GM10847 (cell line): ENCODE measurements around the gene ZFP92.

Source experiments
- POLR2A ChIP-seq: IDR thresholded peaks from 2 replicates; pipeline ENCODE4 v1.6.1; 2011; ENCODE audit not compliant: insufficient read length; ENCODE audit errors: extremely low read depth

ZFP92 gene

DNA sequence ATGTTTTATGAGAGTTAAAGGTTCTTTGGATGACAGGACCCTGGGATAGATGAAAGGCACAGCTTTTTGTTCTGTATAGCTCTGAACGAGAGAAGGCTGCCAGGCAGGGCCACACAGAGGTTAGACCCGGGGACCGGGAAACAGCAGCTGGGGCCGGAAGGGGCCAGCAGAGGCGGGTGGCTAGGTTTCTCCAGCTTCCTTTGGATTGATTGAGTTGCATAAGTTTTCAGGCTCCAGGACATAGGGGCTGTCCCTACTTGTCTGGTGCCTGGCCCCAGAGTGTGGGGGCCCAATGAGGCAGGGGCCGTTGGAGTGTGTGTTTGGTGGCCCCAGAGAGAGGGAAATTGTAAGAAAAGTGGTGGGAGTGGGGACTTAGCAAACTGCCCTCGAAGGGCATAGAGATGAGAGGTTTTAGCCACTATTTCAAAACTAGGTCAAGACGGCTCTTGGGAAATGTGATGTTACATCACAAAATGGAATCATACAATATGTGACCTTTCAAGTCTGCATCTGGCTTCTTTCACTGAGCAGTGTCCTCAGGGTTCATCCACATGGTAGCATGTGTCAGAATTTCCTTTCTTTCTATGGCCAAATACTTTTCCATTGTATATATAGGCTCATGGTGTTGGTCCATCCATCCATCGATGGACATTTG is 3.7 kb downstream of the ZFP92 start:
- no peak for TF ChIP-seq POLR2A

DNA sequence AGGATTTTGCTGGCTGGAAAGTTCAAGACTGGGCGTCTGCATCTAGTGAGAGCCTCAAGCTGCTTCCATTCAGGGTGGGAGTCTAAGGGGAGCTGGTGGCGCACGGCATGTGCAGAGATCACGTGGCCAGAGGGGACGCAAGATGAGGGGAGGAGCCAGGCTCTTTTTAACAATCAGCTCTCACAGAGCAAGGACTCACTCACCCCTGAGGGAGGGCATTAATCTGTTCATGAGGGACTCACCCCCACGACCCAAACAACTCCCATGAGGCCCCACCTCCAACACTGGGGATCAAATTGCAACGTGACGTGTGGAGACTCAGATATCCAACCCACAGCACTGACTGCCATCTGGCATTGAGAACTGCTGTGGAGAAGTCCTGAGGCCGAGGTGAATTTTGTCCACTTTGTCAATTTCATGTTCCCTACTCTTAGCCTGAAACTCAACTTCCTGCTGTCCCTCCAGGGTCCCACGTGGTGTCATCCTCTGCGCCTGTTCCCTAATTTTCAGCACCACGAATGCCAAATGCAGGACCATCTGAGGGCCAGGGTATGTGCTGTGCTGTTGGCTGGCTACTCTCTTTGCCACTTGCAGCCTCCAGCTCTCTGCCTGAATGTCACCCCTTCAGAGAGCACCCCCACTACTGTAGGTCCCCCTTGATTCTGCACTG is 5.6 kb downstream of the ZFP92 start:
- no peak for TF ChIP-seq POLR2A

DNA sequence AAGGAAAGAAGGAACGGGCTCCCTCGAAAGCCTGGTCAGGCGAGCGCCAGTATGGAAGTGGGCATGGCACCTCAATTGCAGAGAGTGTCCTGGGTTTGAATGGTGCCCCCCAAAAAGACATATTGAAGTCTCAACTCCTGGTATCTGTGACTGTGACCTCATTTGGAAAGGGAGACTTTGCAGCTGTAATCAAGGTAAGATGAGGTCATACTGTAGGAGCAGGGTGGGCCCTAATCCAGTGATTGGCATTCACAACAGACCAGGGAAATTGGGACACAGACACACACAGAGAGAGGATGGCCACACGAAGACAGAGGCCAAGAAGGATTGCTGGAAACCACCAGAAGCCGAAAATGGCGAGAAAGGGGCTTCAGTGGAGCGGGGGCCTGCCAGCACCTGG is 6.4 kb downstream of the ZFP92 start:
- no peak for TF ChIP-seq POLR2A

DNA sequence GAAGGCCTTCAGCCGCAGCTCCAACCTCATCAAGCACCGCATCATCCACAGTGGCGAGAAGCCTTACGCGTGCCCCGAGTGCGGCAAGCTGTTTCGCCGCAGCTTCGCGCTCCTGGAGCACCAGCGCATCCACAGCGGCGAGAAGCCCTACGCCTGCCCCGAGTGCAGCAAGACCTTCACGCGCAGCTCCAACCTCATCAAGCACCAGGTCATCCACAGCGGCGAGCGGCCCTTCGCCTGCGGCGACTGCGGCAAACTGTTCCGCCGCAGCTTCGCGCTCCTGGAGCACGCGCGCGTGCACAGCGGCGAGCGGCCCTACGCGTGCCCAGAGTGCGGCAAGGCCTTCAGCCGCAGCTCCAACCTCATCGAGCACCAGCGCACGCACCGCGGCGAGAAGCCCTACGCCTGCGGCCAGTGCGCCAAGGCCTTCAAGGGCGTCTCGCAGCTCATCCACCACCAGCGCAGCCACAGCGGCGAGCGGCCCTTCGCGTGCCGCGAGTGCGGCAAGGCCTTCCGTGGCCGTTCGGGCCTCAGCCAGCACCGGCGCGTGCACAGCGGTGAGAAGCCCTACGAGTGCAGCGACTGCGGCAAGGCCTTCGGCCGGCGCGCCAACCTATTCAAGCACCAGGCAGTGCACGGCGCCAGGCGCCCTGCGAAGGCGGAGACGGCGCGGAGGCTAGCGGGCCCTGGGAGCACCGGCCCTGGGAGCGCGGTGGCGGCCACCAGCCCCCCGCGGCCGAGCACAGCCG is 9.8 kb downstream of the ZFP92 start:
- TF ChIP-seq POLR2A = no peak

DNA sequence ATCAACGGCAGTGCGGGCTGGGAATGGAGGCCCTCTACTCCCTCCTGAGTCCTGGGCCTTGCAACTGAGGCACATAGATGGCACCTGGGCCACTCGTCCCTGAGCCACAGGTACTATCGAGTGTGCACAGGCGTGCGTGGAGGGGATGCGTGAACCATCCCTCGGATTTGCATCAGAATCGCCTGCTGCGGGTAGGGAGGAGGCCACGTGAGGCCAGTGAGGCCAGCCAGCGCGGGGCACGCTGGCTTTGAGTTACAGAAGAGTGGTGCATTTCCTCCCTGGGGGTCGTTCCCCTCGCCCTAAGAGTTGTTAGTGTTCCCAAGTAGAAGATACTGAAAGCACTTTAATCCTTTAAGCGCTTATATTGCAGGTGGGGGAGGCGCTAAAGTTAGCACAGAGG is 10.6 kb downstream of the ZFP92 start:
- no peak for TF ChIP-seq POLR2A

DNA sequence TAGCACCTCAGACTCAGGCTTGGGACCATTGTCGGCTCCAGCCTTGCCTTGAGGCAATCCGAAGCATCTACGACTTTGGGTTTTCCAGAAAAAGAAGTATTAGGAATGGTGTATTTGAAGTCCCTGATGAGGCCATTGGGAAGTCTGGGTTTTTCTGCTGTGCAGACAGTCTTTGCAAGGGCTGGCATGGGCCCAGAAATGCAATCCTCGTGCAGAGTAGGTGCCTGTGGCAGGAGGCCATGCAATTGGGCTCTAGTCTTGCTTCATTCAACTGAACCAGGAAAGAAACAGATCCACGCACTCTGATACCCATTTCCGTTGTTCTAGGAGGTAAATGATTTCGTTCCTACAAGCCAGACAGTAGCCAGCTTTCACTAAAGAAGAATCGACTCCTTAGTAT is 12.4 kb downstream of the ZFP92 start:
- no peak for TF ChIP-seq POLR2A

DNA sequence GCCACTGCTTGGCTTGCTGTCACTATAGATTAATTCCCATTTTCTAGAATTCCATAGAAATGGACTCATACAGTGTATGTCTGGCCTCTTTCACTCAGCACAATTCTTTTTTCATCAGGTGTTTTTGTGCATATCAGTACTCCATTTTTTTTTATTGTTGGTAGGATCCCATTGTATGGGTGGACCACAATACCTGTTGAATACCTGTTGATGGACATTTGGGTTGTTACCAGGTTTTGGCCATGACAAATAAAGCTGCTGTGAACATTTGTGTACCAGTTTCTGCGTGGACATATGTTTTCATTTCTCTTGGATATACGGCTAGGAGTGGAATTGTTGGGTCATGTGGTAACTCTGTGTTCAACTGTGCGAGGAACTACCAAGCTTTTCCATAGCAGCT is 14.9 kb downstream of the ZFP92 start:
- no peak for TF ChIP-seq POLR2A

DNA sequence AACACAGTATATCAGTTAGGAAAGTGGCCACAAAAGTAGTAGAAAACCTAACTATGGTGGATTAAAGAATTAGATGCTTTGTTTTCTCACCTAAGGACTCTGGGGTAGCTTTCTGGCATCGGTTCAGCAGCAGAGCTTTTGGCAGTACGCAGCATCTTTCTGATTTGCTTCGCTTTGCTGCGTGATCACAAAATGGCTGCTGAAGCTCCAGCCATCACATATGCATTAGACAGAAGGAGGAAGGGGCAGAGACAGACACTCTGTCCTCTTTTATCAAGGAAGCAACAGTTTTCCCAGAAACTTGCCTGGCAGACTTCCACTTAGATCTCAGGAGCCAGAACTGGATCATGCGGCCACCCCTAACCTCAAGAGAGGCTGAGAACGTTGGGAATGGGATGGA is 19.5 kb downstream of the ZFP92 start:
- TF ChIP-seq POLR2A = no peak

DNA sequence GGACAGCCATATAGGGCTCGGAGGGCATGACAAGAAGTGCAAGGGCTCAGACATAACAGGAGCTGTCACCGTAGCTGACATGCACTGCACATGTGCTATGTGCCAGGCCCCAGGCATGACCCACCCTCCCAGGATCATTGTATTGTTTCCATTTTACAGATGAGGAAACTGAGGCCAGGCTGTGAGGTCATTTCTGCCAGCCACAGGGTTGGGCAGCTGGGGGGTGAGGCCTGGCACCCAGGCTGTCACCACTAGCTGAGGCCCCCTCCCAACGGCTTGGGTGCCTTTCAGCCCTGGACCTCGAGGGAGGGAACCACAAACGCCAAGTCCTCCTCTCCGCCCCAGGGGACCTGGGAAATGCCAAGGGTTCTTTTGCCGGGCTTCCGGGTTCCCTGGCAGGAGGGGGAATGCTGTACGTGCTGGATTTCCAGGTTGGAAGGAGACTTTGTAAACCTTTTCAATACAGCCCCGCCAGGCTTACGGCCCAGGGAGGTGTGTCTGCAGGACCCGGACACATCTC is 21.9 kb downstream of the ZFP92 start:
- no peak for TF ChIP-seq POLR2A

DNA sequence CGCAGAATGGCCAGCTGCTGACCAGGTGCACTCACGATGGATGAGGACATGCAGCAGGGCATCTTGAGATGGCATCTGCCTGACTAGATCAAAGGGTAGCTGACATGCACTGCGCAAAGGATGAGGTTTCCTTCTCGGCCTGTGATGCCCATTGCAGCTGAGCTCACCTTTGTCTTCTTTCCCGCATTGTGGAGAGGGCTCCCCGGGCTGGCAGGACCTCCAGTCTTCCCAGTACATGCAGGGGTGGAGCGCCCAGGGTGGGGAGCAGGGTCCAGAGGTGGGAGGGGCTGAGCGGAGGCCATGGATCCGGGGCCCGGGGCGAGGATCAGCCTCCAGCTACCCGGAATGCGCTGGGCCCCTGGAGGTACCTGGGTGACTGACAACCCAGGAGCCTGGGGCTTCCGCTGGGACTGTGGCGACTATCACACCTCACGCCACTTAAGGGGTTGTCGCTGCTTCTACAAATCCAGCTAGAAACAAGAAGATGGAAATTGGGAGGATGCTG is 22.6 kb downstream of the ZFP92 start:
- no peak for TF ChIP-seq POLR2A

DNA sequence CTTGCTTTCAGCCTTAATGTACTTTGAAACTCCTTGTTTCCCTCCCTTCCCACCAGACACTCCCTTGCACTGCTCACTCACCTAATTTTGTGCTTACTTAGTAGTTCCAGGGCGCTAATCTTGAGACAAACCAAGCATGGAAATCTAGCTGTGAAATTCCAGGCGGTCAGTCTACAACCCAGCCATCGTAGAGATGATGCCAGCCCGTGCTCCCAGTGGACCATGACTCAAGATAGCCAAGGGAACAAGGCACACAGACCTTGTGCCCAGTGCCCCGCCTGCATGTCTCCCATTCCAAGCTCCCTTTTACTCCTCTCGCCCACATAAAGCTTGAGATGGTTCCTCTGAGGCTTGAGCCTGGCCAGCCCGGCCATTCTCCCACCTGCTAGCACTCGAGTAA is 23.5 kb downstream of the ZFP92 start:
- no peak for TF ChIP-seq POLR2A

DNA sequence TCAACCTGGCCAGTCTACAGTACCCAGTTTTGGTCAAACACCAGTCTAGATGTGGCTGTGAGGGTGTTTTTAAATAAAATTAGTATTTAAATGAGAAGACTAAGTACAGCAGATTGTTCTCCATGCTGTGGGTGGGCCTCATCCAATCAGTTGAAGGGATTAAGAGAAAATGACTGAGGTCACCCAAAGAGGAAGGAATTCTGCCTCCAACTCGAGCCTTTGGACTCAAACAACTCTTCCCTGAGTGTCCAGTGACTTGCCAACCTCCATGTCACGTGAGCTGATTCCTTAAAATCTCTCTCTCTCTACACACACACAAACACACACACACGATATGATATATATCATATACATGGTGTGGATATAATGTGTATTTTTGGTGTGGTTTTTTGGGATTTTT is 24.6 kb downstream of the ZFP92 start:
- no peak for TF ChIP-seq POLR2A

DNA sequence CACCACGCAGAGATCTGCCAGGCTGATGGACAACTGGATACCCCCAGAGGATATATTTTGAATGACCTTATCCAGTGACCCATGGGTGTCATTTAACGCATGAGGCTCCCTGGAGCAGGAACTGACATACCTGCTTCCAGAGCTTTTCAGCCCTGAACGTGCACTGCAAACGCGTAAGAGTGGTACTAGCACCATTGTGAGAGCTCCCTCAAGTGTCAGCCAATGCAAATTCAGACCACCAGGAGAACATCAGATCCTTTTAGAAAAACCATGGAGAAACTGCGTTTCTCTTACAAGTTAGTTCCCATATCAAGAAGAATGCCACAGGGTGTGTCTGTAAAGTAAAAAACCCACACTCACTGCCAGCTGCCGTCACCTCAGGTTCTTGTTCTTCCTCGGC is 27.3 kb downstream of the ZFP92 start:
- no peak for TF ChIP-seq POLR2A

DNA sequence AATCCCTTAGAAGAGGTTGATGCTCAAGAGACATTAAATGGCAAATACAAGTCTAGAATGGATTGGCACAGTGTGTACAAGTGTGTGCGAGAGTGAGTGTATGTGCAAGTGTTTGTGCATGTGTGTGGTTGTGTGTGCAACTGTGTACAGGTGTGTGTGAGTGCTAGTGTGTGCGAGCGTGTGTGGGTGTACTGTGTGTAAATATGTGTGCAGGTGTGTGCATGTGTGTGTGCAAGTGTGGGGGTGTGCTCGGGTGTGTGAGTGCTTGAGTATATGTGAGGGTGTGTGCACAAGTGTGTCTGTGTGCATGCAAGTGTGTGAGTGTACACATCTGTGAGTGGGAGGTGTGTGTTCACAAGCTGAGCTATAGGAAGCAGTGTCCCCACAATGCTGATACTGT is 28.7 kb downstream of the ZFP92 start:
- TF ChIP-seq POLR2A = no peak

DNA sequence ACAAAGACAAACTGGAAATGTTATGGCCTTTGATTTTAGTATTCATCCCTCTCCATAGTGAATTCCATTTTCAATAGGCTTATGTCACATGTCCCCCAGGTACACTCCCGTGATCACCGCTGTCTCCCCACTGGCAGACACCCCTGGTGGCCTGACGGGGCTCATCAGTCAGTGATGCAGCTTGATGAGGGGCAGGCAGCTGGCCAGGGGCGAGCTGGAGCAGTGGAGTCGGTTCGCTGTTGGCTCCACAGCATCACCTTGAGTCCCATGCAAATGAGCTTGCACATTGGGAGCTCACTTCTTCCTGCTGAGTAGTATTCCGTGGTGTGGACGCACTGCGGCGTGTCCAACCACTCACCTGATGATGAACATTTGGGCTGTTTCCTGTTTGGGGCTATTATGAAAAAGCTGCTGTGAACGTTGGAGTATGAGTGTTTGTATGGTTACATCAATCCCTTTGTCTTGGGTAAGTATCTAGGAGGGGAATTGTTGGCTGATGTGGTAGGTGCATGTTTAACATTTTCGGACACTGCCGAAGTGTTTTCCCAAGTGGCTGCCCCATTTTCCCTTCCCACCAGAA is 29.4 kb downstream of the ZFP92 start:
- TF ChIP-seq POLR2A = no peak

DNA sequence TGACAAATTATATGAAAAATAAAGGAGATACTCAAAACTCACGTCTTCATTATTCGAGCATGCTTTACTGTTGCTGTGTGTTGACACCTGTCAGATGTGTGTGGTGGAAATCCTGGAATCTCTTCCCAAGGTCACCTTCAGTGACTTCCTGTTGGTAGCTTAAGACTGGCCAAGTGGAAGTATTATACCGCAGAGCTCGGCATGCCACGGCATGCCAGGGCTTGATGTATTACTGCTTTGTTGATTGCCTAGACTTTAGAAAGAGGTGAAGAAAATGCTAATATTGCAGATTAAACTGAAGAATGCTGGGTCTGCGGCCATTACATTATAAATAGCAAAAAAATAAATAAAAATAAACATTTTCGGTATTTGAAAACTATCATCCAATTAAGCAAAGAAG is 30.0 kb downstream of the ZFP92 start:
- no peak for TF ChIP-seq POLR2A
